DOHH2 (cell line): ENCODE data around the gene CACNA2D3.

ENCODE experiments used
- CTCF ChIP-seq: fragments of 200-600 bp; sonication (generic); IDR thresholded peaks from one replicate; pipeline ENCODE4 v1.5.1; 2014; ENCODE audit warnings: antibody characterized with exemption, mild to moderate bottlenecking, low read depth, low read length; ENCODE audit not compliant: poor library complexity, severe bottlenecking
- EZH2phosphoT487 ChIP-seq: fragments of 200-600 bp; sonication (generic); IDR thresholded peaks from 2 replicates; pipeline ENCODE4 v1.6.1; 2017; ENCODE audit warnings: borderline replicate concordance, mild to moderate bottlenecking, antibody characterized with exemption, low read length, moderate library complexity, mixed read lengths

- TF ChIP-seq CTCF = no peak
- no peak for TF ChIP-seq EZH2phosphoT487
These were observed 743.9 kb downstream of the CACNA2D3 start for GRCh38 chr3:54866251-54866650.
